PC-3 (cell line): Measurements from ENCODE around the gene MYLK3. TPM values are rescaled to one million over a fixed set of nuclear protein-coding genes. Genes with fewer than 3 reads are reported as not detected.

Experiments used
- ATAC-seq: fragments of 200-7000 bp; cut with Tn5 transposase; 2 replicates; pipeline ENCODE4 v1.9.1; 2020; ENCODE audit warnings: mild to moderate bottlenecking, moderate library complexity
- BruUV-seq: library from RNA; stranded (reverse); fragments of 400-500 nt; replicated peaks from 2 replicates; lab custom pipeline; 2021; lab: Mats Ljungman, UMichigan
- CTCF ChIA-PET: fragments of 300-600 bp; sonication (Branson Sonifier 250); formaldehyde crosslinking; loops from one replicate; lab custom pipeline; 2022; ENCODE audit warnings: antibody characterized with exemption; lab: Charles Lee
- POLR2A ChIA-PET: fragments of 300-600 bp; sonication (Branson Sonifier 250); formaldehyde crosslinking; loops from one replicate; lab custom pipeline; 2022; ENCODE audit warnings: antibody characterized with exemption; ENCODE audit not compliant: unreplicated experiment; lab: Charles Lee
- DNase-seq: peaks from one replicate; pipeline ENCODE4 v3.0.0-alpha.2; 2015
- H2AFZ ChIP-seq: fragments of 300-600 bp; sonication (generic); 2 replicates; pipeline ENCODE4 v1.6.0; 2016; ENCODE audit warnings: antibody characterized with exemption, low read length
- H3F3A ChIP-seq: fragments of 300-600 bp; sonication (generic); one replicate; pipeline ENCODE4 v1.6.0; 2017; ENCODE audit warnings: antibody characterized with exemption, low read length, control low read depth, mild to moderate bottlenecking; ENCODE audit not compliant: unreplicated experiment
- H3K27ac ChIP-seq: fragments of 300-600 bp; sonication (generic); 2 replicates; pipeline ENCODE4 v1.5.1; 2016; ENCODE audit warnings: mild to moderate bottlenecking, low read length
- H3K27me3 ChIP-seq: fragments of 300-600 bp; sonication (generic); 2 replicates; pipeline ENCODE4 v1.6.1; 2016; ENCODE audit warnings: low read length, mixed read lengths
- H3K36me3 ChIP-seq: fragments of 300-600 bp; sonication (generic); 2 replicates; pipeline ENCODE4 v1.6.1; 2016; ENCODE audit warnings: low read depth, mixed run types, low read length, mixed read lengths
- H3K4me1 ChIP-seq: fragments of 300-600 bp; sonication (generic); 2 replicates; pipeline ENCODE4 v1.5.1; 2016; ENCODE audit warnings: low read length; ENCODE audit not compliant: insufficient read depth
- H3K4me2 ChIP-seq: fragments of 300-600 bp; sonication (generic); 2 replicates; pipeline ENCODE4 v1.6.0; 2016; ENCODE audit warnings: low read length
- H3K4me3 ChIP-seq: fragments of 300-600 bp; sonication (generic); 2 replicates; pipeline ENCODE4 v1.5.1; 2016; ENCODE audit warnings: mild to moderate bottlenecking, low read length, mixed read lengths
- H3K79me2 ChIP-seq: fragments of 300-600 bp; sonication (generic); 2 replicates; pipeline ENCODE4 v1.6.1; 2017; ENCODE audit warnings: low read length, mixed read lengths
- H3K9ac ChIP-seq: fragments of 300-600 bp; sonication (generic); 2 replicates; pipeline ENCODE4 v1.6.0; 2016; ENCODE audit warnings: mild to moderate bottlenecking, low read length
- H3K9me2 ChIP-seq: fragments of 300-600 bp; sonication (generic); replicated peaks from 2 replicates; pipeline ENCODE4 v1.6.1; 2016; ENCODE audit warnings: mixed run types, low read length, mixed read lengths
- H3K9me3 ChIP-seq: fragments of 300-600 bp; sonication (generic); 2 replicates; pipeline ENCODE4 v1.6.1; 2016; ENCODE audit warnings: low read length, mixed read lengths
- H4K20me1 ChIP-seq: fragments of 300-600 bp; sonication (generic); 2 replicates; pipeline ENCODE4 v1.6.1; 2016; ENCODE audit warnings: low read length, mixed read lengths
- EZH2 ChIP-seq: fragments of 300-600 bp; sonication (generic); IDR thresholded peaks from one replicate; pipeline ENCODE4 v1.6.1; 2017; ENCODE audit warnings: antibody characterized with exemption, mild to moderate bottlenecking, low read length; ENCODE audit not compliant: unreplicated experiment
- EZH2phosphoT487 ChIP-seq: fragments of 300-600 bp; sonication (generic); IDR thresholded peaks from 2 replicates; pipeline ENCODE4 v1.6.1; 2018; ENCODE audit warnings: mild to moderate bottlenecking, antibody characterized with exemption, low read length, borderline replicate concordance
- intact Hi-C: fragments of 100-400 bp; cut with micrococcal nuclease; formaldehyde crosslinking; loops from 2 replicates; pipeline ENCODE4 v1.9.0; 2023
- total RNA-seq: library from RNA; depleted of rRNA; stranded (reverse); fragments of >200 nt; gene quantifications from 2 replicates; pipeline ENCODE4 v1.2.3, GENCODE V29; 2014
- TF ChIP-seq, protein P1 (sequence below): fragments of 300-600 bp; sonication (generic); conservative IDR thresholded peaks from 2 replicates; pipeline ENCODE4 v1.5.1; 2017; ENCODE audit warnings: antibody characterized with exemption, low read depth, mild to moderate bottlenecking, low read length

Gene MYLK3
- total RNA-seq, 1 experiment from 2014 or later: under 0.01 TPM

GRCh38 chr16:46720619-46721018 lies 27.5 kb downstream of the MYLK3 start:
- no peaks in the 10 kb centered on the region for H4K20me1 ChIP-seq
- intact Hi-C loops: no loop called here
- no peak for DNase-seq
- no TSS peak for BruUV-seq
- no peaks in the 10 kb centered on the region for H3K79me2 ChIP-seq
- no peaks in the 10 kb centered on the region for H3K9me3 ChIP-seq
- ChIA-PET POLR2A (no interaction called here), CTCF (no interaction called here)
- H3K9ac ChIP-seq: no peak overlapping the region
- no peaks in the 10 kb centered on the region for H3F3A ChIP-seq
- ATAC-seq: no peak
- TF ChIP-seq, protein P1, sequence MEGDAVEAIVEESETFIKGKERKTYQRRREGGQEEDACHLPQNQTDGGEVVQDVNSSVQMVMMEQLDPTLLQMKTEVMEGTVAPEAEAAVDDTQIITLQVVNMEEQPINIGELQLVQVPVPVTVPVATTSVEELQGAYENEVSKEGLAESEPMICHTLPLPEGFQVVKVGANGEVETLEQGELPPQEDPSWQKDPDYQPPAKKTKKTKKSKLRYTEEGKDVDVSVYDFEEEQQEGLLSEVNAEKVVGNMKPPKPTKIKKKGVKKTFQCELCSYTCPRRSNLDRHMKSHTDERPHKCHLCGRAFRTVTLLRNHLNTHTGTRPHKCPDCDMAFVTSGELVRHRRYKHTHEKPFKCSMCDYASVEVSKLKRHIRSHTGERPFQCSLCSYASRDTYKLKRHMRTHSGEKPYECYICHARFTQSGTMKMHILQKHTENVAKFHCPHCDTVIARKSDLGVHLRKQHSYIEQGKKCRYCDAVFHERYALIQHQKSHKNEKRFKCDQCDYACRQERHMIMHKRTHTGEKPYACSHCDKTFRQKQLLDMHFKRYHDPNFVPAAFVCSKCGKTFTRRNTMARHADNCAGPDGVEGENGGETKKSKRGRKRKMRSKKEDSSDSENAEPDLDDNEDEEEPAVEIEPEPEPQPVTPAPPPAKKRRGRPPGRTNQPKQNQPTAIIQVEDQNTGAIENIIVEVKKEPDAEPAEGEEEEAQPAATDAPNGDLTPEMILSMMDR: no peak
- no peak for TF ChIP-seq EZH2
- H2AFZ ChIP-seq: no peak overlapping the region
- no peaks in the 10 kb centered on the region for H3K4me1 ChIP-seq
- no peaks in the 10 kb centered on the region for H3K27me3 ChIP-seq
- H3K9me2 ChIP-seq: no peaks in the 10 kb centered on the region
- no peak overlapping the region for H3K27ac ChIP-seq
- no peaks in the 10 kb centered on the region for H3K36me3 ChIP-seq
- H3K4me3 ChIP-seq: no peak overlapping the region
- no peak overlapping the region for H3K4me2 ChIP-seq

- no TSS peak for BruUV-seq
- TF ChIP-seq EZH2 (no peak), EZH2phosphoT487 (no peak)
- TF ChIP-seq, protein P1: no peak
- H3K9me2 ChIP-seq: no peaks in the 10 kb centered on the region
- ATAC-seq (no peak), DNase-seq (no peak)
- H3K4me1 ChIP-seq: no peaks in the 10 kb centered on the region
- H3K36me3 ChIP-seq: no peaks in the 10 kb centered on the region
- H3K4me3 ChIP-seq: no peak overlapping the region
- no peak overlapping the region for H2AFZ ChIP-seq
- no peaks in the 10 kb centered on the region for H3K27me3 ChIP-seq
- no peak overlapping the region for H3K27ac ChIP-seq
- no peaks in the 10 kb centered on the region for H3K9me3 ChIP-seq
- no peaks in the 10 kb centered on the region for H3F3A ChIP-seq
- ChIA-PET CTCF (no interaction called here), POLR2A (no interaction called here)
- intact Hi-C loops: no loop called here
- H3K4me2 ChIP-seq: no peak overlapping the region
- H4K20me1 ChIP-seq: no peaks in the 10 kb centered on the region
- H3K79me2 ChIP-seq: no peaks in the 10 kb centered on the region
- no peak overlapping the region for H3K9ac ChIP-seq
Observed at GRCh38 chr16:46719528-46719927, 28.6 kb downstream of the MYLK3 start.

DNA sequence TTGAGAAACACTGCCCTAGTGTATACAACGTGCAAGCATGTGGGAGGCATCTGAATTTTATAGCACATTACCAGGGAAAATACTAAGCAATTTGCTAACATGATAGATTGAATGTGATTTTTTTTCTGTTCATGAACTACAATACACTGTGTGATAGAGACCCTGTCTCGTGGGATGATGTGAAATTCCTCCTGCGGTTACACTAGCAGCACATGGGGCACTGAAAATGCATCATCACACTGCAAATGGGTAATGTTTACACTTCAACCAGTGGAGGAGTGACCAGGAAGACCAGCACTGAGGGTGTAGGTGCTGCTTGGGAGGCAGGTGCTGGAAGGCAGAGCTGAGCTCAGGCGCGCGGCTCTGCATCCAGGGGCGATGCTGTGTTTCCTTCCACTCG lies 29.9 kb downstream of the MYLK3 start:
- intact Hi-C loops: no loop called here
- no peak overlapping the region for H3K9ac ChIP-seq

More for the DNA sequence above, 29.9 kb downstream of the MYLK3 start:
- Histone ChIP-seq H3K4me2 (no peak overlapping the region), H3K9me3 (no peaks in the 10 kb centered on the region), H2AFZ (no peak overlapping the region), H3K4me3 (no peak overlapping the region), H3K9me2 (no peaks in the 10 kb centered on the region), H3K27me3 (no peaks in the 10 kb centered on the region), H3K79me2 (no peaks in the 10 kb centered on the region), H3F3A (no peaks in the 10 kb centered on the region), H3K4me1 (no peaks in the 10 kb centered on the region), H4K20me1 (no peaks in the 10 kb centered on the region), H3K27ac (no peak overlapping the region), H3K36me3 (no peaks in the 10 kb centered on the region)
- POLR2A ChIA-PET: interaction anchor here (0.5 kb wide), 1 partner anchor 161 kb away, joined by 3 read pairs; no protein-coding TSS in a partner anchor
- ATAC-seq (no peak), DNase-seq (no peak)
- no TSS peak for BruUV-seq
- no peak for TF ChIP-seq EZH2
- TF ChIP-seq, protein P1: no peak
- TF ChIP-seq EZH2phosphoT487: no peak
- CTCF ChIA-PET: no interaction called here
